K562 (cell line): ENCODE measurements around the gene ALG14. TPM values are rescaled to one million over a fixed set of nuclear protein-coding genes. Genes with fewer than 3 reads are reported as not detected.

Experiments
- ATAC-seq: fragments of 200-7000 bp; cut with Tn5 transposase; 3 replicates; pipeline ENCODE4 v1.9.1; 2020; ENCODE audit warnings: moderate library complexity
- BruUV-seq: library from RNA; stranded (reverse); fragments of 400-500 nt; replicated peaks from 2 replicates; lab custom pipeline; 2021; lab: Mats Ljungman, UMichigan
- CTCF ChIA-PET: fragments of 300-600 bp; formaldehyde crosslinking; extraction: SDS; loops from one replicate; lab custom pipeline; 2021; ENCODE audit warnings: low intra/inter-chr PET ratio; lab: Yijun Ruan, JAX
- POLR2A ChIA-PET: fragments of 300-600, 350-650 bp; sonication (Branson Sonifier 250); formaldehyde crosslinking; extraction: SDS; loops from one replicate; lab custom pipeline; 2021; ENCODE audit warnings: antibody characterized with exemption, inconsistent platforms; lab: Yijun Ruan, JAX
- DNase-seq, 4 experiments: peaks; one replicate each; pipeline versions ENCODE4 v3.0.0 to v3.0.0-alpha.2; 2011 to 2018; ENCODE audit warnings: low spot score in 3 of 4, mixed read lengths in 3 of 4; ENCODE audit errors: extremely low read depth in 1 of 4
- FAIRE-seq: peaks from 2 replicates; lab custom pipeline; 2011; peaks lifted over from hg19 to GRCh38; lab: Jason Lieb, UNC
- H2AFZ ChIP-seq: 2 replicates; pipeline ENCODE4 v1.6.0; 2011; ENCODE audit warnings: low read depth, low read length, control low read depth, inconsistent platforms
- H3K27ac ChIP-seq: fragments of 200-600 bp; 3 replicates; pipeline ENCODE4 v1.8.0; 2011; ENCODE audit warnings: low read depth, mild to moderate bottlenecking, control low read depth, inconsistent platforms, low read length, moderate library complexity, mixed read lengths; ENCODE audit errors: extremely low read depth
- H3K27me3 ChIP-seq, 2 experiments: fragments of 300-600 bp in 1 of 2; 2 replicates in 1 of 2; 3 replicates in 1 of 2; pipeline versions ENCODE4 v1.6.0 to v1.8.0; 2011; ENCODE audit warnings: inconsistent platforms in 2 of 2, low read length in 2 of 2, mild to moderate bottlenecking in 1 of 2, mixed read lengths in 1 of 2, moderate library complexity in 1 of 2; ENCODE audit not compliant: control insufficient read depth in 2 of 2, insufficient read depth in 2 of 2
- H3K36me3 ChIP-seq: fragments of 300-600 bp; 3 replicates; pipeline ENCODE4 v1.8.0; 2011; ENCODE audit warnings: mild to moderate bottlenecking, low read length, inconsistent platforms; ENCODE audit not compliant: control insufficient read depth, insufficient read depth
- H3K4me1 ChIP-seq, 2 experiments: fragments of 200-600 bp in 1 of 2; replicated peaks in 1 of 2; 2 replicates in 1 of 2; 3 replicates in 1 of 2; pipeline versions ENCODE4 v1.5.1 to v1.8.0; 2011; ENCODE audit warnings: inconsistent platforms in 2 of 2, low read length in 2 of 2, mild to moderate bottlenecking in 1 of 2, mixed read lengths in 1 of 2, moderate library complexity in 1 of 2; ENCODE audit not compliant: control insufficient read depth in 2 of 2, insufficient read depth in 2 of 2
- H3K4me2 ChIP-seq: 2 replicates; pipeline ENCODE4 v1.6.1; 2011; ENCODE audit warnings: low read length, control low read depth, inconsistent platforms, mixed read lengths; ENCODE audit not compliant: insufficient read depth
- H3K4me3 ChIP-seq: fragments of 200-600 bp; sonication (generic), shearing (Covaris generic); 2 replicates; pipeline ENCODE4 v1.5.1; 2016; ENCODE audit warnings: control low read depth, inconsistent platforms
- H3K79me2 ChIP-seq: fragments of 200-600 bp; 3 replicates; pipeline ENCODE4 v1.8.0; 2011; ENCODE audit warnings: low read length, inconsistent platforms; ENCODE audit not compliant: control insufficient read depth, insufficient read depth
- H3K9ac ChIP-seq, 2 experiments: 2 replicates each; pipeline versions ENCODE4 v1.6.0 to v1.6.1; 2011; ENCODE audit warnings: low read depth in 2 of 2, low read length in 2 of 2, control low read depth in 1 of 2, inconsistent platforms in 1 of 2, mild to moderate bottlenecking in 1 of 2, mixed read lengths in 1 of 2; ENCODE audit not compliant: insufficient read depth in 1 of 2
- H3K9me1 ChIP-seq: one replicate; pipeline ENCODE4 v1.6.0; 2011; ENCODE audit warnings: inconsistent platforms, mild to moderate bottlenecking, low read length, moderate library complexity; ENCODE audit not compliant: control insufficient read depth, insufficient read depth
- H3K9me3 ChIP-seq: replicated peaks from 2 replicates; pipeline ENCODE4 v1.5.1; 2011; ENCODE audit warnings: low read depth, low read length, inconsistent platforms; ENCODE audit not compliant: control insufficient read depth, insufficient read depth
- H4K20me1 ChIP-seq: replicated peaks from 2 replicates; pipeline ENCODE4 v1.6.1; 2011; ENCODE audit warnings: low read length, inconsistent platforms, mixed read lengths; ENCODE audit not compliant: control insufficient read depth, insufficient read depth
- BCOR ChIP-seq: fragments of 450-650 bp; IDR thresholded peaks from 2 replicates; pipeline ENCODE4 v1.6.1; 2016
- CEBPG ChIP-seq, 3 experiments: fragments of 200-800 bp in 1 of 3; sonication (Bioruptor generic) in 1 of 3; sonication (generic) in 1 of 3; formaldehyde crosslinking in 1 of 3; IDR thresholded peaks in 2 of 3; conservative IDR thresholded peaks in 1 of 3; 2 replicates each; pipeline versions ENCODE4 v1.6.1 to v1.8.0; 2016 to 2022; ENCODE audit warnings: missing compliant biosample characterization in 2 of 3, missing genetic modification characterization in 2 of 3, mild to moderate bottlenecking in 1 of 3, missing genetic modification reagents in 1 of 3
- ESRRB ChIP-seq: fragments of 250-450 bp; sonication (Bioruptor Pico); IDR thresholded peaks from 2 replicates; pipeline ENCODE4 v1.5.0; 2020; ENCODE audit warnings: mild to moderate bottlenecking, moderate library complexity, borderline replicate concordance
- FOS ChIP-seq: IDR thresholded peaks from 3 replicates; pipeline ENCODE4 v1.6.1; 2011; ENCODE audit not compliant: insufficient read length; ENCODE audit errors: extremely low read depth
- FOXJ3 ChIP-seq: sonication (generic); formaldehyde crosslinking; IDR thresholded peaks from 2 replicates; pipeline ENCODE4 v1.4.0; 2020; ENCODE audit warnings: mild to moderate bottlenecking, missing genetic modification reagents
- GATAD2A ChIP-seq: fragments of 450-650 bp; IDR thresholded peaks from 2 replicates; pipeline ENCODE4 v1.6.1; 2017
- HCFC1 ChIP-seq: IDR thresholded peaks from 2 replicates; pipeline ENCODE4 v1.6.1; 2012; ENCODE audit warnings: low read depth, low read length, improper control_type of control experiment
- NFXL1 ChIP-seq: fragments of 450-650 bp; formaldehyde crosslinking; IDR thresholded peaks from 2 replicates; pipeline ENCODE4 v1.4.0; 2021; ENCODE audit warnings: mild to moderate bottlenecking
- NR1H2 ChIP-seq: sonication (generic); formaldehyde crosslinking; IDR thresholded peaks from 2 replicates; pipeline ENCODE4 v1.4.0; 2020; ENCODE audit warnings: mild to moderate bottlenecking, missing genetic modification reagents
- NR3C1 ChIP-seq: sonication (generic); formaldehyde crosslinking; IDR thresholded peaks from 2 replicates; pipeline ENCODE4 v1.8.1; 2022; ENCODE audit warnings: missing genetic modification reagents
- RBM15 ChIP-seq: fragments of 200-400 bp; formaldehyde crosslinking; IDR thresholded peaks from 2 replicates; pipeline ENCODE4 v1.6.1; 2018; ENCODE audit warnings: mild to moderate bottlenecking, low read length, moderate library complexity; ENCODE audit not compliant: insufficient read depth
- RBM34 ChIP-seq: fragments of 200-400 bp; formaldehyde crosslinking; IDR thresholded peaks from 2 replicates; pipeline ENCODE4 v1.6.1; 2018; ENCODE audit warnings: low read length, borderline replicate concordance; ENCODE audit not compliant: insufficient read depth
- RNF2 ChIP-seq: sonication (generic); IDR thresholded peaks from 2 replicates; pipeline ENCODE4 v1.6.1; 2016
- ZKSCAN3 ChIP-seq: fragments of 250-450 bp; sonication (Bioruptor Pico); IDR thresholded peaks from 2 replicates; pipeline ENCODE4 v1.4.0; 2020
- ZNF12 ChIP-seq: sonication (generic); formaldehyde crosslinking; IDR thresholded peaks from 2 replicates; pipeline ENCODE4 v1.4.0; 2020; ENCODE audit warnings: mild to moderate bottlenecking, missing genetic modification reagents
- ZNF232 ChIP-seq: sonication (generic); formaldehyde crosslinking; IDR thresholded peaks from 2 replicates; pipeline ENCODE4 v1.8.0; 2022; ENCODE audit warnings: mild to moderate bottlenecking, missing genetic modification reagents
- ZNF431 ChIP-seq: sonication (generic); formaldehyde crosslinking; IDR thresholded peaks from 2 replicates; pipeline ENCODE4 v1.8.0; 2022; ENCODE audit warnings: mild to moderate bottlenecking, missing genetic modification reagents
- ZNF699 ChIP-seq: fragments of 250-450 bp; sonication (Bioruptor Pico); IDR thresholded peaks from 2 replicates; pipeline ENCODE4 v1.8.0; 2021; ENCODE audit warnings: mild to moderate bottlenecking, moderate library complexity; ENCODE audit not compliant: insufficient replicate concordance
- ZNF778 ChIP-seq: fragments of 450-650 bp; formaldehyde crosslinking; IDR thresholded peaks from 2 replicates; pipeline ENCODE4 v1.4.0; 2020; ENCODE audit warnings: mild to moderate bottlenecking, moderate library complexity
- ZNF79 ChIP-seq: fragments of 250-450 bp; sonication (Bioruptor Pico); IDR thresholded peaks from 2 replicates; pipeline ENCODE4 v1.4.0; 2020; ENCODE audit warnings: low read depth, mild to moderate bottlenecking, moderate library complexity
- WGBS: fragments of 100-300 bp; shearing (Covaris generic); methylation state at CpG from one replicate; pipeline ENCODE4 v1.1.6; 2016; ENCODE audit warnings: low coverage, mixed read lengths; ENCODE audit not compliant: insufficient coverage; ENCODE audit errors: missing lambda C conversion rate; 5-methylcytosine and 5-hydroxymethylcytosine counted together
- in situ Hi-C: fragments of 300-500 bp; cut with MboI; formaldehyde crosslinking; loops from 4 replicates; pipeline ENCODE4 v1.15.0; 2018; ENCODE audit warnings: inconsistent platforms, mixed read lengths
- intact Hi-C: fragments of 100-400 bp; cut with micrococcal nuclease; formaldehyde crosslinking; loops from 2 replicates; pipeline ENCODE4 v1.14.2; 2022
- polyA plus RNA-seq, 8 experiments: library from polyadenylated mRNA; depleted of rRNA in 4 of 8; stranded (reverse) in 5 of 8; unstranded in 3 of 8; fragments of >200 nt; fragmentation: Nextera tagmentation in 2 of 8; fragmentation: Illumina TruSeq in 1 of 8; extraction: Ambion mirVana in 2 of 8; extraction: Trizol in 1 of 8; gene quantifications; 2 replicates each; pipeline versions ENCODE4 v1.2.1 to v1.2.3, GENCODE V29; 2011 to 2014; ENCODE audit warnings: inconsistent platforms in 1 of 8, missing spikeins in 1 of 8
- total RNA-seq, 7 experiments: library from RNA; depleted of rRNA in 6 of 7; stranded (reverse); fragments of >200 nt in 6 of 7; fragmentation: Illumina TruSeq in 2 of 7; extraction: Trizol in 2 of 7; gene quantifications; 2 replicates each; pipeline versions ENCODE4 v1.2.1 to v1.2.3, GENCODE V29; 2011 to 2021; ENCODE audit warnings: low replicate concordance in 1 of 7
- TF ChIP-seq, protein P1 (sequence below): fragments of 450-650 bp; IDR thresholded peaks from 2 replicates; pipeline ENCODE4 v1.7.0; 2016; ENCODE audit warnings: borderline replicate concordance
- TF ChIP-seq, protein P2 (sequence below): fragments of 450-650 bp; IDR thresholded peaks from 2 replicates; pipeline ENCODE4 v1.6.1; 2016; ENCODE audit warnings: low read depth, mild to moderate bottlenecking, moderate library complexity

The ALG14 gene
- total and polyA plus RNA-seq, 9 of the 15 experiments (the other 6 are each of a cell fraction or from before 2014, with no cell fraction given) = 2.8 to 16.2 (median 4.9) TPM

DNA sequence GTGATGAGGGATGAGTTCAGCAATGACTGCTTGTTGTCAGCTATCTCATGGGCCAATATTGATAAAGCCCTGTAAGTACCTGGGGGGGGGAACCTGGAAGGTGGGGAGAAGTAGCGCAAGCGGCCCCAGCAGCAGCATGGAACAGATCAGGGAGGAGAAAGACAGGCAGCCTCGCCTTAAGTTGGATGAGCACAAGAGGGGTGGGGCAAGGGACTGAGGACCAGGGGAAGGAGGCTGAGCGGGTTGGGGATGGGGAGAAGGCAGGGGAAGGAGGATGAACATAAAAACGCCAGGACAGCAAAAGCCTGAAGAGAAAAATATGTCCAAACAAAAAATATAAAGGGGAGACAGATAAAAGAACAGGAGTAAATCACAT is 70.6 kb downstream of the ALG14 start (continued):
- TF ChIP-seq ESRRB (no peak), ZNF12 (CRISPR knock-in tag) (no peak), FOXJ3 (CRISPR knock-in tag) (no peak), RBM15 (no peak), NR1H2 (CRISPR knock-in tag) (no peak), NFXL1 (CRISPR knock-in tag) (no peak)
- TF ChIP-seq, all 486 proteins: peak for 0

DNA sequence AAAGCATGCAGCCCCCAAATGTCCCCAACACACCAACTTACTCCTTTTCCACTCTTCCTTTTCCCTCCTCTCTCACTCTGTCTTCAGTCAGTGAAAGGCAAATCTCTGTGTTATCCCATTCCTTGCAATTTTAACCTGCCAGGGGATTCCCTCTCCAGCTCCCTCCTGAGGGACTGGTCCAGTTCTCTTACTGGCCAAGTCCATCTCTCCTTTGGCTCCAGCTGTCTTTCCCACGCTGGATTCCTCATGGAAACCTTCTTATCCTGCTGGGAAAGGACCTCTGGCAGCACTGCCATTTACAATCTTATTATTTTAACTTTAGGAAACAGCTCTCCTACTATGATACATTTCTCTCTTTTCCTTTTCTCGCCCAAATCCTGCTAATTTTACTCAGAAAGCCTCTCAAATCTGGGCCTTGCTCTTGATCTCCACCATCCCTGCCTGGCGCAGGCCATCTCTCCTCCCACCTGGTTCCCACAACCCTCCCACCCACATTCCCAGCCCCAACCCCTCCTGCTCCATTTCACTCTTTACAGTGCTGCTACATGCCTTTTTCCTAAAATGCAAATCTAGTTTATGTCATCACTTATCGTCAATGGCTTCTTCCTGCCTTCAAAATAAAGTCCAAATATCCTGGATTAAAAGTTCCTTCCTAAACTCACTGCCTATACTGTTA is 73.2 kb downstream of the ALG14 start:
- Histone ChIP-seq H3K9me3 (no peaks in the 10 kb centered on the region), H3K4me2 (no peak overlapping the region), H3K9me1 (no peaks in the 10 kb centered on the region), H3K4me1 (no peaks in the 10 kb centered on the region), H3K79me2 (no peaks in the 10 kb centered on the region), H3K9ac (no peak overlapping the region), H3K27me3 (no peaks in the 10 kb centered on the region), H2AFZ (no peak overlapping the region), H3K27ac (no peak overlapping the region), H3K4me3 (no peak overlapping the region), H4K20me1 (no peaks in the 10 kb centered on the region), H3K36me3 (no peaks in the 10 kb centered on the region)
- intact Hi-C loops = no loop called here
- 17% methylated on average over 4 of the region's 4 CpGs for WGBS
- BruUV-seq = no TSS peak
- DNase-seq (no peak), ATAC-seq (no peak), FAIRE-seq (no peak)
- ChIA-PET POLR2A (interaction anchor here (0.6 kb wide), 1 partner anchor 34 kb away, joined by 5 read pairs; no protein-coding TSS in a partner anchor), CTCF (no interaction called here)
- in situ Hi-C loops = no loop called here
- TF ChIP-seq ZKSCAN3 (CRISPR knock-in tag) = no peak
- no peak for TF ChIP-seq CEBPG (CRISPR knock-in tag; IDR thresholded peaks at IDR 0.05)
- TF ChIP-seq CEBPG (tag; conservative IDR thresholded peaks at IDR 0.05 in 1 of 2, IDR thresholded peaks at IDR 0.05 in 1 of 2) = no peak
- TF ChIP-seq NR3C1 (CRISPR knock-in tag) = no peak
- TF ChIP-seq HCFC1 = no peak
- TF ChIP-seq, protein P1, sequence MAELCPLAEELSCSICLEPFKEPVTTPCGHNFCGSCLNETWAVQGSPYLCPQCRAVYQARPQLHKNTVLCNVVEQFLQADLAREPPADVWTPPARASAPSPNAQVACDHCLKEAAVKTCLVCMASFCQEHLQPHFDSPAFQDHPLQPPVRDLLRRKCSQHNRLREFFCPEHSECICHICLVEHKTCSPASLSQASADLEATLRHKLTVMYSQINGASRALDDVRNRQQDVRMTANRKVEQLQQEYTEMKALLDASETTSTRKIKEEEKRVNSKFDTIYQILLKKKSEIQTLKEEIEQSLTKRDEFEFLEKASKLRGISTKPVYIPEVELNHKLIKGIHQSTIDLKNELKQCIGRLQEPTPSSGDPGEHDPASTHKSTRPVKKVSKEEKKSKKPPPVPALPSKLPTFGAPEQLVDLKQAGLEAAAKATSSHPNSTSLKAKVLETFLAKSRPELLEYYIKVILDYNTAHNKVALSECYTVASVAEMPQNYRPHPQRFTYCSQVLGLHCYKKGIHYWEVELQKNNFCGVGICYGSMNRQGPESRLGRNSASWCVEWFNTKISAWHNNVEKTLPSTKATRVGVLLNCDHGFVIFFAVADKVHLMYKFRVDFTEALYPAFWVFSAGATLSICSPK = no peak
- no peak for TF ChIP-seq RNF2
- no peak for TF ChIP-seq ZNF431 (CRISPR knock-in tag)
- TF ChIP-seq BCOR = no peak
- no peak for TF ChIP-seq FOS
- no peak for TF ChIP-seq ZNF232 (CRISPR knock-in tag)
- TF ChIP-seq ZNF79 = no peak
- no peak for TF ChIP-seq GATAD2A
- TF ChIP-seq, protein P2, sequence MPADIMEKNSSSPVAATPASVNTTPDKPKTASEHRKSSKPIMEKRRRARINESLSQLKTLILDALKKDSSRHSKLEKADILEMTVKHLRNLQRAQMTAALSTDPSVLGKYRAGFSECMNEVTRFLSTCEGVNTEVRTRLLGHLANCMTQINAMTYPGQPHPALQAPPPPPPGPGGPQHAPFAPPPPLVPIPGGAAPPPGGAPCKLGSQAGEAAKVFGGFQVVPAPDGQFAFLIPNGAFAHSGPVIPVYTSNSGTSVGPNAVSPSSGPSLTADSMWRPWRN = no peak
- no peak for TF ChIP-seq NFXL1 (CRISPR knock-in tag)
- no peak for TF ChIP-seq RBM34
- TF ChIP-seq ZNF778 (CRISPR knock-in tag) = no peak
- no peak for TF ChIP-seq ZNF699 (CRISPR knock-in tag)
